ENCODE measurements around the gene NCOA3. TPM values are rescaled to one million over a fixed set of nuclear protein-coding genes. Genes with fewer than 3 reads are reported as not detected.

NCOA3 gene
- total and polyA plus RNA-seq, 2 donors = 11.4 to 20.3 TPM

DNA sequence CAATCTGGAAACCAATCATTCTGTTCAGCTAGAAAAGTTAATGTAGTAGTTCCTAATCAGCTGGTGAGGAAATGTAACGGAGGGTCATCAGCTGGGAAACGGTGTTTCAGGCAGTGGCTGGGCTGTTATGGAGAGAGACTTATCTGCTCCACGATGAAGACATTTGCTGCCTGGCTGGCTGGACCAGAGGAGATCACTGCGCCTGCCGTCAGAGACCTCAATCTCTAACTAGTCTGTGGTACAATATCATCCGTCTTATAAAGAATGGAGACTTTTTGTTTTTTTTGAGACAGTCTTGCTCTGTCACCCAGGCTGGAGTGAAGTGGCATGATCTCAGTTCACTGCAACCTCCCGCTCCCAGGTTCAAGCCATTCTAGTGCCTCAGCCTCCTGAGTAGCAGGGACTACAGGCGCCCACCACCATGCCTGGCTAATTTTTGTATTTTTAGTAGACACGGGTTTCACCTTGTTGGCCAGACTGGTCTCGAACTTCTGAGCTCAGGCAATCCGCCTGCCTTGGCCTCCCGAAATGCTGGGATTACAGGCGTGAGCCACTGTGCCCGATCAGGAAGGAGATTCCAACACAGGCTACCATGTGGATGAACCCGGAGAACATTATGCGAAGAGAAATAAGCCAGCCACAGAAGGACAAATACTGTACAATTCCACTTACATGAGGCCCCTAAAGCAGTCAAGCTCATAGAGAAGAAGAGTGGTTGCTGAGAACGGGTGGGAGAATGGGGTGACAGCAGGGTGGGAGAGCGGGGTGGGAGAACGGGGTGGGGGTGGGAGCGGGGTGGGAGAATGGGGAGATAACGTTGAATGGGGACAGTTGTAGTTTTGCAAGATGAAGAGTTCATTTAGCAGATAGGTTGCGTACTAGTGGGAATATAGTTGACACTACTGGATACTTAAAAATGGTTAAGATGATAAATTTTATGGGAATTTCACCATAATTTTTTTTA, 168.5 kb downstream of the NCOA3 start:
- Histone ChIP-seq H3K9me3 (ENCODE audit: control insufficient read depth in 2 of 2, insufficient read depth in 1 of 2, low read length in 1 of 2) (no peaks in the 10 kb centered on the region), H3K27me3 (ENCODE audit: control insufficient read depth in 2 of 2, insufficient read depth in 1 of 2, low read length in 1 of 2) (no peaks in the 10 kb centered on the region), H3K4me1 (ENCODE audit: control insufficient read depth in 2 of 2, insufficient read depth in 2 of 2, low read length in 2 of 2) (no peaks in the 10 kb centered on the region), H3K27ac (ENCODE audit: low read depth in 1 of 2, low read length in 1 of 2) (no peak overlapping the region), H3K36me3 (ENCODE audit: control insufficient read depth in 2 of 2, insufficient read depth in 2 of 2, low read length in 1 of 2) (no peaks in the 10 kb centered on the region), H3K4me3 (ENCODE audit: low read length in 2 of 2) (no peak overlapping the region)
- WGBS = 97% methylated on average over 22 of the region's 22 CpGs
- no peak for DNase-seq (ENCODE audit: low read depth in 6 of 9, low spot score in 9 of 9)

DNA sequence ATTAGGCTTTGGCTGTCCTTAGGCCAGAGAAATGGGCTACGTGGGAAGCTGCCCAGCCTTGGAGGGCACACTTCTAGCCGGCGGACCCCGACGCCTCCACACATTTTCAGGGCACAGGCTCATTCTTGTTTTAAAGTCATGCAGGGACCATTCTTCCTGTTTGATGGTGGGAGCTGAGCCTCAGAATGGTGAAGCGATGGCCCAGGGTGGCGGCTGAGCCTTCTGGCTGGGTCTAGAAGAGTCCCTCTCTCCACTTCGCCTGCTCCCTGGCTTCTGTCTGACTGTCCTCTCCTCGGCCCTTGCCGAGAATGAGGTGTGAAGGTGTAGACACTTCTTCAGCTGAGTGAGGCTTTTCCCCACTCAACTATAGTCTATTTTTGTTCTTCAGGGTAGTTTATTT, 169.2 kb downstream of the NCOA3 start:
- Histone ChIP-seq H3K9me3 (ENCODE audit: control insufficient read depth in 2 of 2, insufficient read depth in 1 of 2, low read length in 1 of 2) (no peaks in the 10 kb centered on the region), H3K4me3 (ENCODE audit: low read length in 2 of 2) (no peak overlapping the region), H3K4me1 (ENCODE audit: control insufficient read depth in 2 of 2, insufficient read depth in 2 of 2, low read length in 2 of 2) (no peaks in the 10 kb centered on the region), H3K27me3 (ENCODE audit: control insufficient read depth in 2 of 2, insufficient read depth in 1 of 2, low read length in 1 of 2) (no peaks in the 10 kb centered on the region), H3K36me3 (ENCODE audit: control insufficient read depth in 2 of 2, insufficient read depth in 2 of 2, low read length in 1 of 2) (no peaks in the 10 kb centered on the region), H3K27ac (ENCODE audit: low read depth in 1 of 2, low read length in 1 of 2) (no peak overlapping the region)
- DNase-seq (ENCODE audit: low read depth in 6 of 9, low spot score in 9 of 9) = no peak
- WGBS = 98% methylated on average over 10 of the region's 10 CpGs

DNA sequence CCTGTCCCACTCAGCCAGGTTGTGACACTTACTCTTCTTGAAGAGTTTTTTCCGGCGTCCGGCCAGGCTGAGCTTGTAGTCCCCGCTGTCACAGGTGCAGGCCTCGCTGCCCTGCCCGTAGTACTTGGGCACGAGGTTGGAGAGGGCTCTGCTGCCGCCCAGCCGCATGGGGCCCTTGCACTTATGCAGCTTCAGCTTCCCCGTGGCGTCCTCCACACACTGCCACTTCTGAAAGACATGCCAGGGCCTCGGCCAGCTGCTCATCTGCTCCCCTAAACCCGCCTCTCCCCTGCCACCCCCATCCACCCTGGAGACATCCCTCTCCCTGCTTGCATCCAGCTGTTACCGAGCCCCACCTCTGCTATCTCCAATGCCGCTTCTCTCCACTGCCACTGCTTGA, 170.5 kb downstream of the NCOA3 start:
- H3K4me1 ChIP-seq (ENCODE audit: control insufficient read depth in 2 of 2, insufficient read depth in 2 of 2, low read length in 2 of 2) = no peaks in the 10 kb centered on the region
- no peaks in the 10 kb centered on the region for H3K9me3 ChIP-seq (ENCODE audit: control insufficient read depth in 2 of 2, insufficient read depth in 1 of 2, low read length in 1 of 2)
- no peak for DNase-seq (ENCODE audit: low read depth in 6 of 9, low spot score in 9 of 9)
- no peak overlapping the region for H3K27ac ChIP-seq (ENCODE audit: low read depth in 1 of 2, low read length in 1 of 2)
- 96% methylated on average over 15 of the region's 15 CpGs for WGBS
- H3K27me3 ChIP-seq (ENCODE audit: control insufficient read depth in 2 of 2, insufficient read depth in 1 of 2, low read length in 1 of 2) = no peaks in the 10 kb centered on the region
- H3K36me3 ChIP-seq (ENCODE audit: control insufficient read depth in 2 of 2, insufficient read depth in 2 of 2, low read length in 1 of 2) = no peaks in the 10 kb centered on the region
- no peak overlapping the region for H3K4me3 ChIP-seq (ENCODE audit: low read length in 2 of 2)

DNA sequence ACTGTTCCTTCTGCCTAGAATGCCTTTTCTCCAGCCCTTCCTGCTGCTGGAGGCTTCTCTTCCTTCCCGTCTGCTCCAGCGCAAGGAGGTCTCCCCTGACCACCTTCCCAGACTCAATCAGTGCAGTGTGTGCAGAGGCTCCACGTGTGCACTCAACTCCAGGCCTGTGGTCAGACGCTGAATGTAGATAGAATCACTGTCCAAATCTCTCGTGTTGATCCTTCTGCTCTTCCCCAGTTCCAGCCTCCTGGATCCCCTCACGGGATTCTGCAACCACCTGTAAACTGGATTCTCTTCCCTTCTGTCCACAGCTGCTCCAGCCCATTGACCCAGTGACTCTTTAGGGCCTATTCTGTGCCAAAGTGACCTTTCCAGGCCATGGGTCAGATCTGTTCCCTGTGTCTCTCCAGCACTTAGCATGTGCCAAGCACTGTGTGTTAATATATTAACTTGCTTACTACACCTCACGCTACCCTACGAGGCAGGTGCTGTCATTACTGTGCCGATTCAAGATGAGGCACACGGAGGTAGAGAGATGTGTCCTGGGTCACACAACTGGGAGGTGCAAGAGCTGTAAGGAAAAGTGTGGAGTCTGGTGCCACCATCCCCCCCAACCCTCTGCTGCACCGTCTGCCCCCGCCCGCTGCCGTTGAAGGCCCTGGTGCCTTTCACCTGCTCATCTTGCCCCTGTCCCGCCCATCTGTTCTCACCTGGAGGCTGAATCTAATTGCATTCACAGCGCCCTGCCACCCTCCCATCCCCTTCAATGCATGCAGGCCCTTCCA, 171.4 kb downstream of the NCOA3 start:
- 96% methylated on average over 16 of the region's 16 CpGs for WGBS
- Histone ChIP-seq H3K4me3 (ENCODE audit: low read length in 2 of 2) (no peak overlapping the region), H3K27ac (ENCODE audit: low read depth in 1 of 2, low read length in 1 of 2) (no peak overlapping the region), H3K36me3 (ENCODE audit: control insufficient read depth in 2 of 2, insufficient read depth in 2 of 2, low read length in 1 of 2) (no peaks in the 10 kb centered on the region), H3K9me3 (ENCODE audit: control insufficient read depth in 2 of 2, insufficient read depth in 1 of 2, low read length in 1 of 2) (no peaks in the 10 kb centered on the region), H3K27me3 (ENCODE audit: control insufficient read depth in 2 of 2, insufficient read depth in 1 of 2, low read length in 1 of 2) (no peaks in the 10 kb centered on the region), H3K4me1 (ENCODE audit: control insufficient read depth in 2 of 2, insufficient read depth in 2 of 2, low read length in 2 of 2) (no peaks in the 10 kb centered on the region)
- no peak for DNase-seq (ENCODE audit: low read depth in 6 of 9, low spot score in 9 of 9)

DNA sequence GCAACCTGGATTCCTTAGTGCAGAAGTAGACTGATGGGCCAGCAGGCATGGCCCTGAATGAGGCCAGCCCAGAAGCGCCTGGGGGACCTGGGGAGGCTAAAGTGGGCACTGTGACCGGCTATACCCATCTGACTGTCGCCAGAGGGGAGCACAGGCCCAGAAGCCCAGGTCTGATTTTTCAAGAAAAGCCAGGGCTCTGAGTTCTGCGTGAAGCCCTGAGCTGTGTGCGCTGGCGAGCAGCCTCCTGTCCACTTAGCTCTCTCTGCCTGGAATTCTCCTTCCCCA, 171.9 kb downstream of the NCOA3 start:
- no peaks in the 10 kb centered on the region for H3K27me3 ChIP-seq (ENCODE audit: control insufficient read depth in 2 of 2, insufficient read depth in 1 of 2, low read length in 1 of 2)
- no peaks in the 10 kb centered on the region for H3K4me1 ChIP-seq (ENCODE audit: control insufficient read depth in 2 of 2, insufficient read depth in 2 of 2, low read length in 2 of 2)
- DNase-seq (ENCODE audit: low read depth in 6 of 9, low spot score in 9 of 9) = no peak
- no peaks in the 10 kb centered on the region for H3K36me3 ChIP-seq (ENCODE audit: control insufficient read depth in 2 of 2, insufficient read depth in 2 of 2, low read length in 1 of 2)
- H3K4me3 ChIP-seq (ENCODE audit: low read length in 2 of 2) = no peak overlapping the region
- no peak overlapping the region for H3K27ac ChIP-seq (ENCODE audit: low read depth in 1 of 2, low read length in 1 of 2)
- WGBS = 98% methylated on average over 6 of the region's 6 CpGs
- no peaks in the 10 kb centered on the region for H3K9me3 ChIP-seq (ENCODE audit: control insufficient read depth in 2 of 2, insufficient read depth in 1 of 2, low read length in 1 of 2)

DNA sequence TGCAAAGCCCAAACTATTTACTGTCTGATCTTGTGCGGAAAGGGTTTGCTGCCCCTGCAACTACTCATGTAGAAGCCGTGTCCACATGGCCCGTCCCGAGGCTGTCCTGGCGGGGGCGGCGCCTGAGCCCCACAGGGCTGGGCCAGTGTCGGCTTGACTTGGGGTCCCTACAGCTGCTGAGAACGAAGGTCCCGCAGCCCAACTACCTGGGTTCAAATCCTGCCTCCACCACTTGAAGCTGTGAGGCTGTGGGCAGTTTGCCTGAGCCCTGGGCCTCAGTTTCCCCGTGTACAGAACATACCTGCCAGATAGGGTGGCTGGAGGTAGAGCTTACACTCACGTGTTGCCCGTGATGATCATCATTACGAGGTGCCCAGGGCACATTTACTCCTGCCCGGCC, 172.5 kb downstream of the NCOA3 start:
- Histone ChIP-seq H3K36me3 (ENCODE audit: control insufficient read depth in 2 of 2, insufficient read depth in 2 of 2, low read length in 1 of 2) (no peaks in the 10 kb centered on the region), H3K9me3 (ENCODE audit: control insufficient read depth in 2 of 2, insufficient read depth in 1 of 2, low read length in 1 of 2) (no peaks in the 10 kb centered on the region), H3K4me3 (ENCODE audit: low read length in 2 of 2) (no peak overlapping the region), H3K4me1 (ENCODE audit: control insufficient read depth in 2 of 2, insufficient read depth in 2 of 2, low read length in 2 of 2) (no peaks in the 10 kb centered on the region), H3K27ac (ENCODE audit: low read depth in 1 of 2, low read length in 1 of 2) (no peak overlapping the region), H3K27me3 (ENCODE audit: control insufficient read depth in 2 of 2, insufficient read depth in 1 of 2, low read length in 1 of 2) (no peaks in the 10 kb centered on the region)
- no peak for DNase-seq (ENCODE audit: low read depth in 6 of 9, low spot score in 9 of 9)
- 97% methylated on average over 15 of the region's 15 CpGs for WGBS

DNA sequence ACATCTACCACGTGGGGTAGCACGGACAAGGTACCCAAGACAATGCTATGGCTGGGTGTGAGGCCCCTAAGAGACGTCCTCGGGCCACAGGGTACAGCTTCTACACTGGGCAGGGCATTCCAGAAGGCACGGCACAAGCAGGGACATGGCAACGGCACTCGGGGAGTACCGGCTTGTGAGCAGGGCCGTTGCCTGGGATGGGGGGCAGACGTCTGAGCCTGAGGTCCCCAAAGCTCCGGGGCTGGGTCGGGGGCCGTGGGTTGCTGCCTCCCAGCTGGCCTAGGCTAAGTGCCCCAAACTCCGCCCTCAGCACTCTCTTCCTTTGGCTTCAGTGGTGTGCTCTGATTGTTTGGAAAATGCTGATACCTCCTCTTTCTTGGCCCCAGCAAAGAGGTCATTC, 173.0 kb downstream of the NCOA3 start:
- Histone ChIP-seq H3K27ac (ENCODE audit: low read depth in 1 of 2, low read length in 1 of 2) (no peak overlapping the region), H3K36me3 (ENCODE audit: control insufficient read depth in 2 of 2, insufficient read depth in 2 of 2, low read length in 1 of 2) (no peaks in the 10 kb centered on the region), H3K27me3 (ENCODE audit: control insufficient read depth in 2 of 2, insufficient read depth in 1 of 2, low read length in 1 of 2) (no peaks in the 10 kb centered on the region), H3K4me3 (ENCODE audit: low read length in 2 of 2) (no peak overlapping the region), H3K4me1 (ENCODE audit: control insufficient read depth in 2 of 2, insufficient read depth in 2 of 2, low read length in 2 of 2) (no peaks in the 10 kb centered on the region), H3K9me3 (ENCODE audit: control insufficient read depth in 2 of 2, insufficient read depth in 1 of 2, low read length in 1 of 2) (no peaks in the 10 kb centered on the region)
- no peak for DNase-seq (ENCODE audit: low read depth in 6 of 9, low spot score in 9 of 9)
- WGBS = 89% methylated on average over 14 of the region's 14 CpGs

DNA sequence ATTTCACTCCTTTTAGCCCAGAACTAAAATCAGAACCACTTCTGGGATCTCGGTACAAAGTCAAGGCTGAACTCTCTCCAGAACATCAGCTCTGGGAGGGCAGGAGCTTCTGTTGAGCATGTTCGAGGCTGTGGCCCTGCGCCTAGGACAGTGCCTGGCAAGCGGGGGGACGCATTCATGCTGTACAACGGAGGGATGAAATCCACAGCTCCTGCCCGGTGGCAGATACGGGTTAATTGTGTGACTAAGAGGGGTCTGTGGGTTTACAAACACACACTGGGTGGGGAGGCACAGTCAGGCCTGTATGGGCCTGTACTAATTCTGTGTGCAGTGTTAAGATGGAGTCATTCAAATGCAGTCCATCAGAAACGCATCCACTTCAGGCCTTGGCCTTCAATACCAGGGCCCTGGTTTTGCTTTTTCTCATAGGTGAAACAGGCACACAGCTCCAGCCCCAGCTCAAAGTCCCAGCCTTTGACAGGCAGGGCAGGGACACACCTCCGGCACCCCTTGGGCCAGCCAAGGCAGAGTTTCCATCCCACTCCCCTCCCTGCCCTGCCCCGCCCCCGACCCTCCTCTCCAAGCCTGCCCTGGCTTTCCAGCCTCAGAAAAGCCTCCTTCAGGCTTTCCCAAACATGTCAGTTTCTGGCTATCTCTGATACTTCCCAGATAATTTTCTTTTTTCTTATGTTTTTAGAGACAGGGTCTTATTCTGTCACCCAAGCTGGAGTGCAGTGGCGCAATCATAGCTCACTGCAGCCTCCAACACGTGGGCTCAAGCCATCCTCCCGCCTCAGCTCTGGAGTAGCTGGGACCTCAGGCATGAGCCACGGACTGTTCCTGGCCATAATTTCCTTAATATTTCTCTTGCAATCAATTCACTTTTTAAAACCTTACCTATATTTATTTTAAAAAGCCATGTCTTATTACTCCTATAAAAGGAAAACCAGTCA, 173.8 kb downstream of the NCOA3 start:
- Histone ChIP-seq H3K27ac (ENCODE audit: low read depth in 1 of 2, low read length in 1 of 2) (no peak overlapping the region), H3K4me3 (ENCODE audit: low read length in 2 of 2) (no peak overlapping the region), H3K36me3 (ENCODE audit: control insufficient read depth in 2 of 2, insufficient read depth in 2 of 2, low read length in 1 of 2) (no peaks in the 10 kb centered on the region), H3K4me1 (ENCODE audit: control insufficient read depth in 2 of 2, insufficient read depth in 2 of 2, low read length in 2 of 2) (no peaks in the 10 kb centered on the region), H3K9me3 (ENCODE audit: control insufficient read depth in 2 of 2, insufficient read depth in 1 of 2, low read length in 1 of 2) (no peaks in the 10 kb centered on the region), H3K27me3 (ENCODE audit: control insufficient read depth in 2 of 2, insufficient read depth in 1 of 2, low read length in 1 of 2) (no peaks in the 10 kb centered on the region)
- 97% methylated on average over 16 of the region's 16 CpGs for WGBS
- no peak for DNase-seq (ENCODE audit: low read depth in 6 of 9, low spot score in 9 of 9)
